ENCODE data around the gene ALG14.

DNA sequence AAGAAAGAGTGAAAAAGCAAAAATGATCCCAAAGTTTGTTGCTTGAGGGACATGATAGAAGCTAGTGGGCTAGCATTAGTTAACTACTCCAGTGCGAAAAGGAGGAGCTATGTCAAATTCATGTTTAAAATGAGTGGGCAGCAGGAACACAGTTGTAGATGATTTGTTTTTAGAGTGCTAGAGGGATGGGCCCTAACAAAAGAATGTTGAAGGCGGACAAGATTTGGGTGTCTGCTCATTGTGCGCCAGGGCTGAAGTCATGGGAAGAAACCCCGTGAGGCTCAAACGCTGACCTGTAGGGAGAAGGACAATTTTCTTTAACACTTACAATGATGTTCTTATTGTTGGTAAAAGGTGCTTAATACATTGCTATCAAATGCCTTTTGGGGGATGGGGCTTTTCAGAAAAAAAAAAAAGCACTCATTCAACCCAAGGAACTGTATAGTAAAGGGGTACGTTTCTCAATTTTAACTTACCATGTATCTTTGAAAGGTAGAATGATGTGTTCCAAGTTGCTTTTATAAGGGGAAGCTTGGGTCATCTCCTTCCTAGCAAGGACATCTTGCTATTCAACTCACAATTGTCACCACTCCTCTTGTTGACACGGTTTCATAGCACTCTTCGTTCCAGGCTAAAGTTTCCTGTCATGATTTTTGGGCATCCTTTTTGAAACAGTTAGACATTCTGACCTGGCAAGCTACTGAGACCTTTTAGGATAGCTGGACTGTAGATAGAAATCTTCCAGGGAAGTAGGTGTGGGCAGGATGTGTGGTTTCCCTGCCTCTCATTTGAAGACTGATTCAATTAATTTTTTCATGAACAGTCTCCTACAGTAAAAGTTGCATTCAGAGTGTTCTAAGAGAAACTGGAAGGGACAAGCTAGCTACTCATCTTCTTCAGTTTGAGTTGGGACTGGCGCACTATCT is 92.8 kb downstream of the ALG14 start:
- TF ChIP-seq CTCF (conservative IDR thresholded peaks at IDR 0.05 in 1 of 2, IDR thresholded peaks at IDR 0.05 in 1 of 2; ENCODE audit: low read depth in 1 of 2, low read length in 2 of 2), result no peak
- TF ChIP-seq EZH2 (IDR thresholded peaks at IDR 0.05; ENCODE audit: low read length, missing control alignments), result no peak
